ENCODE measurements around the gene CTDSPL. TPM values are rescaled to one million over a fixed set of nuclear protein-coding genes. Genes with fewer than 3 reads are reported as not detected.
A peak's percentile ranks its signal among the peaks of the same experiment; 100 is the strongest.

Gene CTDSPL
- total and polyA plus RNA-seq, 2 of the 13 experiments (the other 11 are each of a cell fraction or from before 2014, with no cell fraction given): 26.1 to 142 TPM

- TF ChIP-seq ZNF773 (CRISPR knock-in tag; IDR thresholded peaks at IDR 0.05; ENCODE audit: borderline replicate concordance): no peak
- no peak for TF ChIP-seq ZNF775 (CRISPR knock-in tag; IDR thresholded peaks at IDR 0.05; ENCODE audit: borderline replicate concordance)
- TF ChIP-seq ZNF17 (CRISPR knock-in tag; IDR thresholded peaks at IDR 0.05): no peak
- TF ChIP-seq MXD1 (CRISPR knock-in tag; IDR thresholded peaks at IDR 0.05): no peak
- no peak for TF ChIP-seq HNF1A (IDR thresholded peaks at IDR 0.05; ENCODE audit: low read depth)
- 0 out of 2 replicates have a peak, but pooled peaks have one; percentile 20 for TF ChIP-seq HNF1A (CRISPR knock-in tag; IDR thresholded peaks at IDR 0.05; ENCODE audit: borderline replicate concordance)
- TF ChIP-seq ZNF274 (CRISPR knock-in tag; IDR thresholded peaks at IDR 0.05): peak; percentile 36; the same call in 1 of the 2 replicates
- TF ChIP-seq ZNF629 (CRISPR knock-in tag; conservative IDR thresholded peaks at IDR 0.05): no peak
- TF ChIP-seq MBNL3 (CRISPR knock-in tag; conservative IDR thresholded peaks at IDR 0.05): no peak
- TF ChIP-seq NBN (conservative IDR thresholded peaks at IDR 0.05): no peak
- no peak for TF ChIP-seq NFRKB (IDR thresholded peaks at IDR 0.05)
- no peak for TF ChIP-seq REL (CRISPR knock-in tag; conservative IDR thresholded peaks at IDR 0.05)
- peak; percentile 65 for TF ChIP-seq ZFP91 (CRISPR knock-in tag; IDR thresholded peaks at IDR 0.05; ENCODE audit: borderline replicate concordance)
- TF ChIP-seq, protein P1, sequence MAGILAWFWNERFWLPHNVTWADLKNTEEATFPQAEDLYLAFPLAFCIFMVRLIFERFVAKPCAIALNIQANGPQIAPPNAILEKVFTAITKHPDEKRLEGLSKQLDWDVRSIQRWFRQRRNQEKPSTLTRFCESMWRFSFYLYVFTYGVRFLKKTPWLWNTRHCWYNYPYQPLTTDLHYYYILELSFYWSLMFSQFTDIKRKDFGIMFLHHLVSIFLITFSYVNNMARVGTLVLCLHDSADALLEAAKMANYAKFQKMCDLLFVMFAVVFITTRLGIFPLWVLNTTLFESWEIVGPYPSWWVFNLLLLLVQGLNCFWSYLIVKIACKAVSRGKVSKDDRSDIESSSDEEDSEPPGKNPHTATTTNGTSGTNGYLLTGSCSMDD (CRISPR knock-in tag; IDR thresholded peaks at IDR 0.05): no peak
- 0 out of 2 replicates have a peak, but pooled peaks have one; percentile 38 for TF ChIP-seq RXRA (CRISPR knock-in tag; IDR thresholded peaks at IDR 0.05)
- TF ChIP-seq WIZ (CRISPR knock-in tag; IDR thresholded peaks at IDR 0.05): no peak
- no peak for TF ChIP-seq DDIT3 (CRISPR knock-in tag; IDR thresholded peaks at IDR 0.05)
- no peak for TF ChIP-seq BCL6 (CRISPR knock-in tag; IDR thresholded peaks at IDR 0.05)
- TF ChIP-seq, protein P2, sequence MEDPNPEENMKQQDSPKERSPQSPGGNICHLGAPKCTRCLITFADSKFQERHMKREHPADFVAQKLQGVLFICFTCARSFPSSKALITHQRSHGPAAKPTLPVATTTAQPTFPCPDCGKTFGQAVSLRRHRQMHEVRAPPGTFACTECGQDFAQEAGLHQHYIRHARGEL (CRISPR knock-in tag; IDR thresholded peaks at IDR 0.05): no peak
- no peak for TF ChIP-seq ZNF776 (CRISPR knock-in tag; IDR thresholded peaks at IDR 0.05)
- TF ChIP-seq YEATS2 (CRISPR knock-in tag; IDR thresholded peaks at IDR 0.05; ENCODE audit: borderline replicate concordance): no peak
- TF ChIP-seq ZNF615 (CRISPR knock-in tag; IDR thresholded peaks at IDR 0.05; ENCODE audit: borderline replicate concordance): no peak
Observed at GRCh38 chr3:37967260-37967881, 105.7 kb downstream of the CTDSPL start (continued).

All from HepG2 (cell line).